Left cardiac atrium (tissue), 4 donors: ENCODE data around the gene VPS33B. TPM values are rescaled to one million over a fixed set of nuclear protein-coding genes. Genes with fewer than 3 reads are reported as not detected.
"Not testable (repeated sequence)": the region's sequence is repeated elsewhere in the genome, so short reads cannot be mapped to it uniquely, and the experiment has no call there.

Experiments
- ATAC-seq, 2 donors: fragments of 200-7000 bp; cut with Tn5 transposase; one replicate each; pipeline ENCODE4 v1.9.1; 2020; ENCODE audit warnings: mild to moderate bottlenecking in 2 of 2, moderate library complexity in 2 of 2
- DNase-seq: peaks from one replicate; pipeline ENCODE4 v3.0.0-alpha.2; 2020
- intact Hi-C, 2 donors: fragments of 100-400 bp; cut with DNase I; formaldehyde crosslinking; loops; one replicate each; pipeline versions ENCODE4 v1.14.1 to v1.15.1; 2022 to 2023
- long read RNA-seq: library from polyadenylated mRNA; unstranded; transcript quantifications from one replicate; pipeline ENCODE4 v2.0.0, GENCODE V29; 2021
- total RNA-seq, 2 donors: library from RNA; stranded (reverse); fragmentation: NEBNext Ultra II Directional; extraction: Animal tissue kit (Norgen Biotek cat#: 25700); gene quantifications; one replicate each; pipeline ENCODE4 v1.2.1, GENCODE V29; 2021
- donor health status: DM: no; HTN: yes; CAD: no.
- donor health status: DM: no; HTN: yes; CAD: no; lungs with severe emphysema.
- donor health status: DM: yes; HTN: yes; CAD: no.
- donor health status: Dilated cardiomyopathy.

VPS33B gene
- 1 to 10 TPM; 8.7 to 8.8 TPM for total RNA-seq
- long read RNA-seq, transcript VPS33B-201 (23 exons, 2,767 nt): major isoform, 5 of 9 reads
- long read RNA-seq, partial matches to known transcripts: 2 of 9 reads
- long read RNA-seq, other reads (novel, unspliced or antisense): 2 of 9 reads

GRCh38 chr15:91022075-91022831 is at the start of gene VPS33B:
Gene VPS33B (minus strand): TSS chr15:91022594. CDS start chr15:91022249, 345 bp downstream.
- peak; percentile 87 for DNase-seq
- intact Hi-C loops: loop anchor here in 1 of 2 donors (10.0 kb wide), 1 partner anchor 67 kb away; the partner anchor contains the start of gene RCCD1
- ATAC-seq: peak; percentile 95 to 96

- ATAC-seq: no peak
- DNase-seq: no peak
- intact Hi-C loops: no loop called here
Observed at GRCh38 chr15:91072161-91072560, 49.8 kb upstream of the VPS33B start.

GRCh38 chr15:91070872-91071271 is 48.5 kb upstream of the VPS33B start:
- ATAC-seq (no peak), DNase-seq (no peak)
- intact Hi-C loops: no loop called here

- intact Hi-C loops: no loop called here
- ATAC-seq (no peak), DNase-seq (no peak)
Observed at GRCh38 chr15:91068966-91069365, 46.6 kb upstream of the VPS33B start.

GRCh38 chr15:91068436-91068835 is 46.0 kb upstream of the VPS33B start:
- no peak for DNase-seq
- intact Hi-C loops: no loop called here
- ATAC-seq: no peak

GRCh38 chr15:91067036-91067435 is 44.6 kb upstream of the VPS33B start:
- DNase-seq: no peak
- no peak for ATAC-seq
- intact Hi-C loops: no loop called here

GRCh38 chr15:91065505-91065904 is 43.1 kb upstream of the VPS33B start:
- DNase-seq: no peak
- intact Hi-C loops: no loop called here
- ATAC-seq: no peak

- ATAC-seq: no peak
Observed at GRCh38 chr15:91061997-91062396, 39.6 kb upstream of the VPS33B start.

GRCh38 chr15:91061230-91061629 is 38.8 kb upstream of the VPS33B start:
- DNase-seq (no peak), ATAC-seq (no peak)
- intact Hi-C loops: no loop called here

More at GRCh38 chr15:91061997-91062396, 39.6 kb upstream of the VPS33B start:
- DNase-seq: no peak
- intact Hi-C loops: no loop called here

- peak; percentile 78 to 87 for ATAC-seq
- intact Hi-C loops: loop anchor here (1.0 to 5.0 kb wide), 3 partner anchors 167 to 217 kb away; no protein-coding TSS in a partner anchor
- DNase-seq: peak; percentile 52
Observed at GRCh38 chr15:91055548-91056331, 33.3 kb upstream of the VPS33B start.

GRCh38 chr15:91054816-91055215 is 32.4 kb upstream of the VPS33B start:
- intact Hi-C loops: loop anchor here in 1 of 2 donors (5.0 kb wide), 2 partner anchors 167 to 217 kb away; no protein-coding TSS in a partner anchor
- DNase-seq: no peak
- ATAC-seq: no peak

- ATAC-seq: no peak
- no peak for DNase-seq
- intact Hi-C loops: loop anchor here in 1 of 2 donors (2.0 kb wide), 1 partner anchor 94 kb away; no protein-coding TSS in a partner anchor
Observed at GRCh38 chr15:91051248-91051647, 28.9 kb upstream of the VPS33B start.

GRCh38 chr15:91050128-91050455 is 27.7 kb upstream of the VPS33B start:
- DNase-seq: no peak
- ATAC-seq: peak in 1 of 2 donors; percentile 30
- intact Hi-C loops: loop anchor here in 1 of 2 donors (2.0 kb wide), 1 partner anchor 93 kb away; no protein-coding TSS in a partner anchor

- DNase-seq (no peak), ATAC-seq (peak; percentile 85 to 88)
- intact Hi-C loops: loop anchor here in 1 of 2 donors (2.0 kb wide), 1 partner anchor 93 kb away; no protein-coding TSS in a partner anchor
Observed at GRCh38 chr15:91049378-91050127, 27.2 kb upstream of the VPS33B start.

- intact Hi-C loops: no loop called here
- DNase-seq (no peak), ATAC-seq (no peak)
Observed at GRCh38 chr15:91047545-91048199, 25.3 kb upstream of the VPS33B start.

- ATAC-seq, intact Hi-C loops, DNase-seq: not testable (repeated sequence)
Observed at GRCh38 chr15:91046056-91046455, 23.7 kb upstream of the VPS33B start.

- ATAC-seq (no peak), DNase-seq (no peak)
- intact Hi-C loops: no loop called here
Observed at GRCh38 chr15:91045065-91045464, 22.7 kb upstream of the VPS33B start.

GRCh38 chr15:91043202-91043874 is 20.9 kb upstream of the VPS33B start:
- intact Hi-C loops: no loop called here

More at GRCh38 chr15:91043202-91043874, 20.9 kb upstream of the VPS33B start:
- DNase-seq (no peak), ATAC-seq (no peak)
